PC-3 (cell line): ENCODE results near the gene BMS1.
"Not testable (repeated sequence)": the region's sequence is repeated elsewhere in the genome, so short reads cannot be mapped to it uniquely, and the experiment has no call there.

Experiments used
- CTCF ChIP-seq: fragments of 300-600 bp; sonication (generic); conservative IDR thresholded peaks from 2 replicates; pipeline ENCODE4 v1.5.1; 2017; ENCODE audit warnings: antibody characterized with exemption, low read depth, mild to moderate bottlenecking, low read length
- EZH2 ChIP-seq: fragments of 300-600 bp; sonication (generic); IDR thresholded peaks from one replicate; pipeline ENCODE4 v1.6.1; 2017; ENCODE audit warnings: antibody characterized with exemption, mild to moderate bottlenecking, low read length; ENCODE audit not compliant: unreplicated experiment
- EZH2phosphoT487 ChIP-seq: fragments of 300-600 bp; sonication (generic); IDR thresholded peaks from 2 replicates; pipeline ENCODE4 v1.6.1; 2018; ENCODE audit warnings: mild to moderate bottlenecking, antibody characterized with exemption, low read length, borderline replicate concordance

GRCh38 chr10:42826759-42827158, 44.2 kb downstream of the BMS1 start:
- TF ChIP-seq CTCF, EZH2, EZH2phosphoT487: not testable (repeated sequence)
